K562 (cell line): ENCODE measurements around the gene ATXN1. TPM values are rescaled to one million over a fixed set of nuclear protein-coding genes. Genes with fewer than 3 reads are reported as not detected.

Source experiments
- ATAC-seq: fragments of 200-7000 bp; cut with Tn5 transposase; 3 replicates; pipeline ENCODE4 v1.9.1; 2020; ENCODE audit warnings: moderate library complexity
- BruUV-seq: library from RNA; stranded (reverse); fragments of 400-500 nt; replicated peaks from 2 replicates; lab custom pipeline; 2021; lab: Mats Ljungman, UMichigan
- CTCF ChIA-PET: fragments of 300-600 bp; formaldehyde crosslinking; extraction: SDS; loops from one replicate; lab custom pipeline; 2021; ENCODE audit warnings: low intra/inter-chr PET ratio; lab: Yijun Ruan, JAX
- POLR2A ChIA-PET: fragments of 300-600, 350-650 bp; sonication (Branson Sonifier 250); formaldehyde crosslinking; extraction: SDS; loops from one replicate; lab custom pipeline; 2021; ENCODE audit warnings: antibody characterized with exemption, inconsistent platforms; lab: Yijun Ruan, JAX
- DNase-seq, 4 experiments: peaks; one replicate each; pipeline versions ENCODE4 v3.0.0 to v3.0.0-alpha.2; 2011 to 2018; ENCODE audit warnings: low spot score in 3 of 4, mixed read lengths in 3 of 4; ENCODE audit errors: extremely low read depth in 1 of 4
- FAIRE-seq: peaks from 2 replicates; lab custom pipeline; 2011; peaks lifted over from hg19 to GRCh38; lab: Jason Lieb, UNC
- H2AFZ ChIP-seq: 2 replicates; pipeline ENCODE4 v1.6.0; 2011; ENCODE audit warnings: low read depth, low read length, control low read depth, inconsistent platforms
- H3K27ac ChIP-seq: fragments of 200-600 bp; 3 replicates; pipeline ENCODE4 v1.8.0; 2011; ENCODE audit warnings: low read depth, mild to moderate bottlenecking, control low read depth, inconsistent platforms, low read length, moderate library complexity, mixed read lengths; ENCODE audit errors: extremely low read depth
- H3K27me3 ChIP-seq, 2 experiments: fragments of 300-600 bp in 1 of 2; 2 replicates in 1 of 2; 3 replicates in 1 of 2; pipeline versions ENCODE4 v1.6.0 to v1.8.0; 2011; ENCODE audit warnings: inconsistent platforms in 2 of 2, low read length in 2 of 2, mild to moderate bottlenecking in 1 of 2, mixed read lengths in 1 of 2, moderate library complexity in 1 of 2; ENCODE audit not compliant: control insufficient read depth in 2 of 2, insufficient read depth in 2 of 2
- H3K36me3 ChIP-seq: fragments of 300-600 bp; 3 replicates; pipeline ENCODE4 v1.8.0; 2011; ENCODE audit warnings: mild to moderate bottlenecking, low read length, inconsistent platforms; ENCODE audit not compliant: control insufficient read depth, insufficient read depth
- H3K4me1 ChIP-seq, 2 experiments: fragments of 200-600 bp in 1 of 2; replicated peaks in 1 of 2; 2 replicates in 1 of 2; 3 replicates in 1 of 2; pipeline versions ENCODE4 v1.5.1 to v1.8.0; 2011; ENCODE audit warnings: inconsistent platforms in 2 of 2, low read length in 2 of 2, mild to moderate bottlenecking in 1 of 2, mixed read lengths in 1 of 2, moderate library complexity in 1 of 2; ENCODE audit not compliant: control insufficient read depth in 2 of 2, insufficient read depth in 2 of 2
- H3K4me2 ChIP-seq: 2 replicates; pipeline ENCODE4 v1.6.1; 2011; ENCODE audit warnings: low read length, control low read depth, inconsistent platforms, mixed read lengths; ENCODE audit not compliant: insufficient read depth
- H3K4me3 ChIP-seq: fragments of 200-600 bp; sonication (generic), shearing (Covaris generic); 2 replicates; pipeline ENCODE4 v1.5.1; 2016; ENCODE audit warnings: control low read depth, inconsistent platforms
- H3K79me2 ChIP-seq: fragments of 200-600 bp; 3 replicates; pipeline ENCODE4 v1.8.0; 2011; ENCODE audit warnings: low read length, inconsistent platforms; ENCODE audit not compliant: control insufficient read depth, insufficient read depth
- H3K9ac ChIP-seq, 2 experiments: 2 replicates each; pipeline versions ENCODE4 v1.6.0 to v1.6.1; 2011; ENCODE audit warnings: low read depth in 2 of 2, low read length in 2 of 2, control low read depth in 1 of 2, inconsistent platforms in 1 of 2, mild to moderate bottlenecking in 1 of 2, mixed read lengths in 1 of 2; ENCODE audit not compliant: insufficient read depth in 1 of 2
- H3K9me1 ChIP-seq: one replicate; pipeline ENCODE4 v1.6.0; 2011; ENCODE audit warnings: inconsistent platforms, mild to moderate bottlenecking, low read length, moderate library complexity; ENCODE audit not compliant: control insufficient read depth, insufficient read depth
- H3K9me3 ChIP-seq: replicated peaks from 2 replicates; pipeline ENCODE4 v1.5.1; 2011; ENCODE audit warnings: low read depth, low read length, inconsistent platforms; ENCODE audit not compliant: control insufficient read depth, insufficient read depth
- H4K20me1 ChIP-seq: replicated peaks from 2 replicates; pipeline ENCODE4 v1.6.1; 2011; ENCODE audit warnings: low read length, inconsistent platforms, mixed read lengths; ENCODE audit not compliant: control insufficient read depth, insufficient read depth
- BCL6 ChIP-seq: fragments of 250-450 bp; sonication (Bioruptor Pico); IDR thresholded peaks from 2 replicates; pipeline ENCODE4 v1.4.0; 2020
- DPF2 ChIP-seq: fragments of 450-650 bp; IDR thresholded peaks from 2 replicates; pipeline ENCODE4 v1.6.1; 2016
- ELK3 ChIP-seq: fragments of 450-650 bp; formaldehyde crosslinking; IDR thresholded peaks from 2 replicates; pipeline ENCODE4 v1.4.0; 2020; ENCODE audit warnings: mild to moderate bottlenecking
- GABPB1 ChIP-seq: sonication (generic); formaldehyde crosslinking; IDR thresholded peaks from 2 replicates; pipeline ENCODE4 v1.8.0; 2022; ENCODE audit warnings: mild to moderate bottlenecking, missing genetic modification reagents
- GTF2F1 ChIP-seq: IDR thresholded peaks from 2 replicates; pipeline ENCODE4 v1.6.1; 2011; ENCODE audit warnings: low read depth, low read length, improper control_type of control experiment
- HEY1 ChIP-seq: fragments of 250-450 bp; sonication (Bioruptor Pico); IDR thresholded peaks from 2 replicates; pipeline ENCODE4 v1.5.0; 2020; ENCODE audit warnings: mild to moderate bottlenecking, moderate library complexity, borderline replicate concordance
- ID3 ChIP-seq, 2 experiments: fragments of 250-450 bp in 1 of 2; fragments of 450-650 bp in 1 of 2; sonication (Bioruptor Pico) in 1 of 2; IDR thresholded peaks; 2 replicates each; pipeline versions ENCODE4 v1.6.1 to v1.8.0; 2016 to 2021; ENCODE audit warnings: mild to moderate bottlenecking in 2 of 2, moderate library complexity in 2 of 2, missing compliant biosample characterization in 1 of 2, missing genetic modification characterization in 1 of 2
- KDM1A ChIP-seq, 2 experiments: fragments of 450-650 bp; IDR thresholded peaks; 2 replicates each; pipeline ENCODE4 v1.6.1; 2016; ENCODE audit warnings: mild to moderate bottlenecking in 2 of 2
- KLF16 ChIP-seq: IDR thresholded peaks from 2 replicates; pipeline ENCODE4 v1.6.1; 2016; ENCODE audit warnings: antibody characterized with exemption
- MCM3 ChIP-seq: fragments of 450-650 bp; IDR thresholded peaks from 2 replicates; pipeline ENCODE4 v1.6.1; 2016
- MEIS2 ChIP-seq: fragments of 450-650 bp; IDR thresholded peaks from 2 replicates; pipeline ENCODE4 v1.6.1; 2014; ENCODE audit warnings: mild to moderate bottlenecking; ENCODE audit not compliant: partially characterized antibody
- MNT ChIP-seq, 2 experiments: fragments of 450-650 bp; conservative IDR thresholded peaks; 2 replicates each; pipeline ENCODE4 v1.6.1; 2017; ENCODE audit warnings: mild to moderate bottlenecking in 2 of 2, moderate library complexity in 2 of 2
- MXD1 ChIP-seq: fragments of 250-450 bp; sonication (Bioruptor Pico); IDR thresholded peaks from 2 replicates; pipeline ENCODE4 v1.8.0; 2021; ENCODE audit warnings: borderline replicate concordance, mild to moderate bottlenecking, moderate library complexity; ENCODE audit not compliant: poor library complexity, severe bottlenecking
- POLR3G ChIP-seq: IDR thresholded peaks from 2 replicates; pipeline ENCODE4 v1.6.1; 2011; ENCODE audit not compliant: insufficient read length, insufficient replicate concordance; ENCODE audit errors: extremely low read depth
- RB1 ChIP-seq: fragments of 450-650 bp; IDR thresholded peaks from 2 replicates; pipeline ENCODE4 v1.6.1; 2017; ENCODE audit warnings: low read depth, mild to moderate bottlenecking
- SNIP1 ChIP-seq: fragments of 450-650 bp; IDR thresholded peaks from 2 replicates; pipeline ENCODE4 v1.7.1; 2017; ENCODE audit warnings: low read depth, mild to moderate bottlenecking
- ZNF551 ChIP-seq: fragments of 250-450 bp; sonication (Bioruptor Pico); IDR thresholded peaks from 2 replicates; pipeline ENCODE4 v1.5.0; 2021; ENCODE audit warnings: mild to moderate bottlenecking, moderate library complexity
- ZNF584 ChIP-seq: fragments of 200-800 bp; sonication (Bioruptor generic); IDR thresholded peaks from 2 replicates; pipeline ENCODE4 v1.6.1; 2016; ENCODE audit warnings: low read depth, mild to moderate bottlenecking, missing genetic modification characterization, missing compliant biosample characterization
- ZNF639 ChIP-seq, 2 experiments: fragments of 200-800 bp in 1 of 2; sonication (Bioruptor generic) in 1 of 2; sonication (generic) in 1 of 2; formaldehyde crosslinking in 1 of 2; IDR thresholded peaks in 1 of 2; conservative IDR thresholded peaks in 1 of 2; 2 replicates each; pipeline versions ENCODE4 v1.5.0 to v1.6.1; 2016 to 2020; ENCODE audit warnings: missing compliant biosample characterization in 1 of 2, missing genetic modification characterization in 1 of 2, missing genetic modification reagents in 1 of 2
- WGBS: fragments of 100-300 bp; shearing (Covaris generic); methylation state at CpG from one replicate; pipeline ENCODE4 v1.1.6; 2016; ENCODE audit warnings: low coverage, mixed read lengths; ENCODE audit not compliant: insufficient coverage; ENCODE audit errors: missing lambda C conversion rate; 5-methylcytosine and 5-hydroxymethylcytosine counted together
- in situ Hi-C: fragments of 300-500 bp; cut with MboI; formaldehyde crosslinking; loops from 4 replicates; pipeline ENCODE4 v1.15.0; 2018; ENCODE audit warnings: inconsistent platforms, mixed read lengths
- intact Hi-C: fragments of 100-400 bp; cut with micrococcal nuclease; formaldehyde crosslinking; loops from 2 replicates; pipeline ENCODE4 v1.14.2; 2022
- polyA plus RNA-seq, 8 experiments: library from polyadenylated mRNA; depleted of rRNA in 4 of 8; stranded (reverse) in 5 of 8; unstranded in 3 of 8; fragments of >200 nt; fragmentation: Nextera tagmentation in 2 of 8; fragmentation: Illumina TruSeq in 1 of 8; extraction: Ambion mirVana in 2 of 8; extraction: Trizol in 1 of 8; gene quantifications; 2 replicates each; pipeline versions ENCODE4 v1.2.1 to v1.2.3, GENCODE V29; 2011 to 2014; ENCODE audit warnings: inconsistent platforms in 1 of 8, missing spikeins in 1 of 8
- total RNA-seq, 7 experiments: library from RNA; depleted of rRNA in 6 of 7; stranded (reverse); fragments of >200 nt in 6 of 7; fragmentation: Illumina TruSeq in 2 of 7; extraction: Trizol in 2 of 7; gene quantifications; 2 replicates each; pipeline versions ENCODE4 v1.2.1 to v1.2.3, GENCODE V29; 2011 to 2021; ENCODE audit warnings: low replicate concordance in 1 of 7

Gene ATXN1
- total and polyA plus RNA-seq, 9 of the 15 experiments (the other 6 are each of a cell fraction or from before 2014, with no cell fraction given), result under 0.01 to 1.2 (median 0.58) TPM

- Histone ChIP-seq H3K27ac (no peak overlapping the region), H3K9me3 (no peaks in the 10 kb centered on the region), H4K20me1 (no peaks in the 10 kb centered on the region), H3K9ac (no peak overlapping the region), H3K79me2 (no peaks in the 10 kb centered on the region), H3K27me3 (no peaks in the 10 kb centered on the region; a peak in 1 of 5 replicates), H3K4me3 (no peak overlapping the region), H3K4me1 (peaks cover 4 to 18% of the 10 kb centered on the region in 2 experiments; a peak in 4 of 5 replicates), H2AFZ (no peak overlapping the region), H3K36me3 (no peaks in the 10 kb centered on the region), H3K4me2 (no peak overlapping the region), H3K9me1 (no peaks in the 10 kb centered on the region)
- no peak for FAIRE-seq
- no peak for ATAC-seq
- CTCF ChIA-PET, result no interaction called here
- intact Hi-C loops, result no loop called here
- in situ Hi-C loops, result no loop called here
- no peak for DNase-seq
- no TSS peak for BruUV-seq
- TF ChIP-seq SNIP1, result no peak
- TF ChIP-seq KDM1A (IDR thresholded peaks at IDR 0.05), result no peak
- TF ChIP-seq GABPB1 (CRISPR knock-in tag), result no peak
- no peak for TF ChIP-seq ZNF584 (CRISPR knock-in tag)
- TF ChIP-seq BCL6 (CRISPR knock-in tag), result no peak
- TF ChIP-seq ZNF551, result no peak
- no peak for TF ChIP-seq ZNF639 (CRISPR knock-in tag; conservative IDR thresholded peaks at IDR 0.05 in 1 of 2, IDR thresholded peaks at IDR 0.05 in 1 of 2)
- TF ChIP-seq MXD1 (CRISPR knock-in tag), result no peak
- no peak for TF ChIP-seq ID3 (CRISPR knock-in tag; IDR thresholded peaks at IDR 0.05)
- no peak for TF ChIP-seq ID3 (tag; IDR thresholded peaks at IDR 0.05)
- no peak for TF ChIP-seq KLF16
- TF ChIP-seq GTF2F1, result no peak
- no peak for TF ChIP-seq MCM3
- no peak for TF ChIP-seq ELK3
- TF ChIP-seq MNT (conservative IDR thresholded peaks at IDR 0.05), result no peak
- TF ChIP-seq HEY1 (CRISPR knock-in tag), result no peak
- no peak for TF ChIP-seq POLR3G
- no peak for TF ChIP-seq MEIS2
- no peak for TF ChIP-seq DPF2
- no peak for TF ChIP-seq RB1
- WGBS, result 47% methylated on average over 10 of the region's 10 CpGs
- POLR2A ChIA-PET, result interaction anchor here (1.1 kb wide), 1 partner anchor 93 kb away, joined by 3 read pairs; no protein-coding TSS in a partner anchor
These were observed 426.1 kb downstream of the ATXN1 start for GRCh38 chr6:16335176-16335575.
